Dendritic cell treated with granulocyte-macrophage colony-stimulating factor and Interleukin-4, amounts not matched to agents 40 ng/mL and 50 ng/mL, for 4 days (primary cell): ENCODE measurements around the gene SERP1.

ENCODE experiments used
- H3K27ac Mint-ChIP-seq: one replicate; pipeline ENCODE4 v1.8.0; 2022; ENCODE audit warnings: mild to moderate bottlenecking, mixed read lengths
- H3K27me3 Mint-ChIP-seq: one replicate; pipeline ENCODE4 v1.8.0; 2022; ENCODE audit warnings: mild to moderate bottlenecking, mixed read lengths
- H3K36me3 Mint-ChIP-seq: one replicate; pipeline ENCODE4 v1.8.0; 2022; ENCODE audit warnings: low read depth, mixed read lengths
- H3K4me1 Mint-ChIP-seq: one replicate; pipeline ENCODE4 v1.8.0; 2022; ENCODE audit warnings: low read depth, mixed read lengths
- H3K4me3 Mint-ChIP-seq: one replicate; pipeline ENCODE4 v1.8.0; 2022; ENCODE audit warnings: mild to moderate bottlenecking, moderate library complexity, mixed read lengths
- H3K9me3 Mint-ChIP-seq: one replicate; pipeline ENCODE4 v1.8.0; 2022; ENCODE audit warnings: mixed read lengths
- intact Hi-C: fragments of 100-400 bp; cut with micrococcal nuclease; formaldehyde crosslinking; loops from one replicate; pipeline ENCODE4 v1.15.0; 2022

Gene SERP1

DNA sequence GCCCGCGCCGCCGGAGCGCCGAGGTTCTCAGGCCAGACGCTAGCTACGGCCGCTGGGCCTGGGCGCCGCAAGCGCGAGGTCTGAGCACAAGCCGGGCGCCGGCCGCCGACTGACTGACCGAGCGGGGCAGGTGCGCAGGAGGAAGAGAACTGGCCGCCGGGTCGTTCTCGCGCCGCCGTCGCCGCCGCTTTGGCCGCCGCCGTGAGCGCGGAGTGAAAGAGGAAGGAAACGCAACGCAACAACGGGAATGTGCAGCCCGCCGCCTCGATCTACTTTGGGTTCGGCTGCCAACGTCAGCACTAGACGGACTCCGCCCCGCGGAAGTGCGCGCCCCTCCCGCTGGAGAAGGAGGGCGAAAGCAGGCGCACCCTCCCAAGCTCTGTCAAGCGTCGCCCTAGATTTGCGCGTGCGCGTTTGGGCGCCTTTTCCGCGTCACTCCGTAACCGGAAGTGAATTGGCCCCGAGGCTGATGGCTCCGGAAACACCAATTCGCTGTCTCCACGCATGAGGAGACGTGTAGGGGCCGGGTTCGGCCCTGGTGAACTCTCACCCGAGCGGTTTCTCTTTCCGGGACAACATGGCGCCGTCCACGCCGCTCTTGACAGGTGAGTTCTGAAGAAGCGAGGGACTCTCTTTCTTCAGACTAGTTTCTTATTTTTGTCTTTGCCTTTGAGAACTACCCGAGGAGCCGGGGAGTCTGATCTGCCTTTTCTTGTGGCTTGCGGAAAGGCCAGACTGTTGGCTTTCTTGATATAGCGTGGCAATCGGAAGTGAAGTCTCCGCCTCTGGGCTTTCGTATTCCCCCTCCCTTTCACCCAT, at the start of gene SERP1, which contains the start of gene EIF2A:
Gene SERP1 (minus strand): TSS at position 271 of the 819 bp plus-strand sequence. CDS start 361 bp downstream, outside the sequence.
Gene EIF2A (plus strand): TSS at position 562 of the 819 bp plus-strand sequence. CDS start 16 bp downstream, at position 578.
- Mint-ChIP-seq H3K36me3 (peaks cover 67% of the 10 kb centered on the region), H3K27me3 (no peaks in the 10 kb centered on the region), H3K9me3 (no peaks in the 10 kb centered on the region), H3K4me3 (peak within 1 kb of the TSS; percentile 98), H3K27ac (peak within 1 kb of the TSS; percentile 99), H3K4me1 (peaks cover 38% of the 10 kb centered on the region)
- intact Hi-C loops = loop anchor here (1.0 to 2.0 kb wide), 3 partner anchors 60 to 216 kb away; partner anchors contain the start of genes SIAH2 and TSC22D2

DNA sequence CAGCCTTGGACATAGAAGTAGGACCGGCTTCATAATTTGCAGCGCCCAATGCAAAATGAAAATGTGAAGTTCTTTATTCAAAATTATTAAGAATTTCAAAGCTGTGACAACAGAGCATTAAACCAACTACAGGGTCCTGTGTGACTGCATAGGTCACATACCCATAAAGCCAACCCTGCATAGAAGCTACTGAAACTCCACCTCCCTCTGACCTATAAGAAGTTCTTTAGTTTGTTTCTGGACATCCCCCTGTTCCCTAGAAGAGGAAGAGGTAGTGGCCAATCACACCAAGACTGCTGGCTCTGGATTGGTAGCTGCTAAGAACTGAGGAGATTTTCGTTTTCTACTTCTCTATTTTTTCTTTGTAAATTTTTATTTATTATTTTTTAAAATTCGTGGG, 47.9 kb upstream of the SERP1 start:
- Mint-ChIP-seq H3K9me3 (no peaks in the 10 kb centered on the region), H3K36me3 (peaks cover 6% of the 10 kb centered on the region), H3K27ac (peak overlapping the region; percentile 39), H3K27me3 (no peaks in the 10 kb centered on the region), H3K4me3 (no peak overlapping the region), H3K4me1 (peaks cover 43% of the 10 kb centered on the region)
- intact Hi-C loops = no loop called here

GRCh38 chr3:150589759-150590158, 43.5 kb upstream of the SERP1 start:
- no peak overlapping the region for H3K27ac Mint-ChIP-seq
- no peaks in the 10 kb centered on the region for H3K27me3 Mint-ChIP-seq
- H3K4me3 Mint-ChIP-seq = no peak overlapping the region
- intact Hi-C loops = no loop called here
- no peaks in the 10 kb centered on the region for H3K9me3 Mint-ChIP-seq
- peaks cover 13% of the 10 kb centered on the region for H3K4me1 Mint-ChIP-seq
- peaks cover 19% of the 10 kb centered on the region for H3K36me3 Mint-ChIP-seq

GRCh38 chr3:150588027-150588830, 41.9 kb upstream of the SERP1 start:
- no peaks in the 10 kb centered on the region for H3K9me3 Mint-ChIP-seq
- no peaks in the 10 kb centered on the region for H3K27me3 Mint-ChIP-seq
- H3K4me1 Mint-ChIP-seq = peaks cover 9% of the 10 kb centered on the region
- no peak overlapping the region for H3K27ac Mint-ChIP-seq
- no peak overlapping the region for H3K4me3 Mint-ChIP-seq
- peaks cover 24% of the 10 kb centered on the region for H3K36me3 Mint-ChIP-seq
- intact Hi-C loops = no loop called here

DNA sequence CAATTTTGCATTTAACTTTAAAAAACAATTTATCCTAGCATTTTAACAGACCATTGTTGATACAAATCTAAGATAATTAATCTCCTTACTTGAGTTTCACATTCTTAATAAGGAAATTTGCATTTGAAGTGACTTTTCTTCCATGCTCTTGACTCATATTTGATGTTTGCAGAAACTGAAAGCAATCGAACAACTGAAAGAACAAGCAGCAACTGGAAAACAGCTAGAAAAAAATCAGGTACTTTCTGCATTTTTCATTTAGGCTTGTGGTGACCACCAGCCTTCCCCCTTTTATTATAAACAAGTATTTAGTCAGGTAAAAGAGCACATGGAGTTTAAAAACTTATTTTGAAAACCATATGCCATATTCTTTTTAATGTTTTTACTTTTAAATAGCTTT, 36.7 kb upstream of the SERP1 start:
- H3K9me3 Mint-ChIP-seq = no peaks in the 10 kb centered on the region
- H3K27me3 Mint-ChIP-seq = no peaks in the 10 kb centered on the region
- intact Hi-C loops = loop anchor here (5.0 kb wide), 1 partner anchor 39 kb away; no protein-coding TSS in a partner anchor
- H3K4me1 Mint-ChIP-seq = no peaks in the 10 kb centered on the region
- H3K36me3 Mint-ChIP-seq = peaks cover 56% of the 10 kb centered on the region
- H3K27ac Mint-ChIP-seq = no peak overlapping the region
- no peak overlapping the region for H3K4me3 Mint-ChIP-seq

DNA sequence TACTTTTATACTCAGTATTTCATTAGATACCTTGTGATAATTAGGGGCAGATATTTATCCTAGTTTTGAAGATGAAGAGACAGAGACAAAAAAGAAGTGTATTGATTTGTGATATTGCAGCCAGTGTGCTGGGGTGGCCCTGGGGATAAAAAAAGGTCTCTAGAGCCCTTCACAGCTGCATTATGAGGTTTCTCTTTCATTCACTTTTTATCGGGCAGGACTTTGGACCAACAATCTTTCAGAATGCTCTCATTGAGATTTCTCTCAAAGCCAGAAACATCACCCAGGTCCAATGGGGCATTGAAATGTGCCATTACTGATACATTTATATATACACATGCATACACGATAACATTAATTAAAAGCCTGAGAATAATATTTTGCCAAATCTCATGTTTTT, 36.3 kb upstream of the SERP1 start:
- Mint-ChIP-seq H3K4me1 (no peaks in the 10 kb centered on the region), H3K36me3 (peaks cover 57% of the 10 kb centered on the region), H3K27me3 (no peaks in the 10 kb centered on the region), H3K27ac (no peak overlapping the region), H3K4me3 (no peak overlapping the region), H3K9me3 (no peaks in the 10 kb centered on the region)
- intact Hi-C loops = loop anchor here (5.0 kb wide), 1 partner anchor 40 kb away; no protein-coding TSS in a partner anchor

DNA sequence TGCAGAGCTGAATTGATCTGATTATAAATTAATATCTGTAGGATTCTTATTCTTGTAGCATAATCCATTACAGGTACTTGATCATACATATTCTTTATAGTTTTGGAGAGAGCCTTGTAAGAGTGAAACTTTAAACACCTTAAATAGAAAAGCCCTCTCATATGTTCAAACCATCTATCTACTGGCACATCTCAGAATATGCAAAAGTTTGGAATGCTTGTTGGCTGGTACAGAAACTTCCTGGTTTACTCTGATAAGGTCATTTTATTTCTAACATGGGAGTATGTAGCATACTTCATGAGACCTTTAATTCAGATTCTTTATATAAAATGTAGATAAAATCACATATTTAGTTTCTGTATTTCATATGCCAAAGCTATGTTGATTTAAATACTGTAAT, 34.9 kb upstream of the SERP1 start:
- intact Hi-C loops = loop anchor here (5.0 kb wide), 1 partner anchor 41 kb away; no protein-coding TSS in a partner anchor
- no peaks in the 10 kb centered on the region for H3K4me1 Mint-ChIP-seq
- H3K36me3 Mint-ChIP-seq = peaks cover 67% of the 10 kb centered on the region
- no peaks in the 10 kb centered on the region for H3K27me3 Mint-ChIP-seq
- no peak overlapping the region for H3K27ac Mint-ChIP-seq
- H3K4me3 Mint-ChIP-seq = no peak overlapping the region
- H3K9me3 Mint-ChIP-seq = no peaks in the 10 kb centered on the region

GRCh38 chr3:150577855-150578254, 31.6 kb upstream of the SERP1 start:
- Mint-ChIP-seq H3K36me3 (peaks cover 70% of the 10 kb centered on the region), H3K9me3 (no peaks in the 10 kb centered on the region), H3K4me1 (no peaks in the 10 kb centered on the region), H3K27me3 (no peaks in the 10 kb centered on the region), H3K27ac (no peak overlapping the region), H3K4me3 (no peak overlapping the region)
- intact Hi-C loops = no loop called here

DNA sequence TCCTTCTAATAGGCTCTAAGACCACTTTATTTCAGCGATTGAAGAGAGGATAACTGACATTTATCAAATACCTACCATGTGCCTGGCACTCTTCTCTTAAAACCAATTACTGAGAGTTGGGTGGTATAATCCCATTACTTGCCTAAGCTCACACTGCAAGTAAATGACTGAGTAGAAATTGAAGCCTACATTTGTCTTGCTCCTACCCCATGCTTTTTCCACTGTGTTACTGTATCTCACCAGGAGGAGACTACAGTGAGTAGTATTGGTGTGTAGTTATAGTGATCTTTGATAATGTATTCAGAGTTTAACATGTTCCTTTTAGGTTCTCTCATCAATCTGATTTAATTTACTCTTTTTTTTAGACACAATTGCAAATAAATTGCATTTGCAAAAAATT, 21.0 kb upstream of the SERP1 start:
- intact Hi-C loops = no loop called here
- peaks cover 76% of the 10 kb centered on the region for H3K36me3 Mint-ChIP-seq

GRCh38 chr3:150564243-150564642, 17.9 kb upstream of the SERP1 start:
- Mint-ChIP-seq H3K27me3 (no peaks in the 10 kb centered on the region), H3K9me3 (no peaks in the 10 kb centered on the region), H3K27ac (no peak overlapping the region), H3K4me3 (no peak overlapping the region), H3K36me3 (peaks cover 72% of the 10 kb centered on the region), H3K4me1 (no peaks in the 10 kb centered on the region)
- intact Hi-C loops = no loop called here

More for the DNA sequence above, 21.0 kb upstream of the SERP1 start:
- no peaks in the 10 kb centered on the region for H3K27me3 Mint-ChIP-seq
- H3K4me3 Mint-ChIP-seq = no peak overlapping the region
- H3K9me3 Mint-ChIP-seq = no peaks in the 10 kb centered on the region
- no peaks in the 10 kb centered on the region for H3K4me1 Mint-ChIP-seq
- no peak overlapping the region for H3K27ac Mint-ChIP-seq

- intact Hi-C loops = no loop called here
- Mint-ChIP-seq H3K4me1 (peaks cover 13% of the 10 kb centered on the region), H3K27me3 (no peaks in the 10 kb centered on the region), H3K9me3 (no peaks in the 10 kb centered on the region), H3K36me3 (peaks cover 69% of the 10 kb centered on the region), H3K27ac (no peak overlapping the region), H3K4me3 (no peak overlapping the region)
These were observed 11.4 kb upstream of the SERP1 start for GRCh38 chr3:150557725-150558124.

DNA sequence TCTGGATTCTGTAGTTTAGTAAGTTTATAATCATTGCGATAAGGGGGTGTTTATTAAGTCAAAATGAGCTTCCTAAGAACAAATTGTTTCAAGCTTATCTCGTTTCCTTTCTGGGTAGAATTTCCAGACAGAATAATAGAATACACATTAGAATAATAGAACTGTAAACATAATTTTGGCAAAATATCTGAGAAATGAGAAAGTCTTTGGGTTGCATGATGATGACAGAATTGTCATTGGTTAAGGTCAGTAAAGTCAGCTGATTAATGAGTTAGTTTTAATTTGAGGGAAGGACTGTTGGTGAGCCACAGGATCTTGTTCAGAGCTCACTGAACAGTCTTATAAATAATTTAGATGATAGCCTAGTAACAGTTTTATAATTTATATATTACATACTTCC, 10.5 kb upstream of the SERP1 start:
- peaks cover 67% of the 10 kb centered on the region for H3K36me3 Mint-ChIP-seq
- no peaks in the 10 kb centered on the region for H3K27me3 Mint-ChIP-seq
- no peak overlapping the region for H3K27ac Mint-ChIP-seq
- intact Hi-C loops = no loop called here
- H3K4me1 Mint-ChIP-seq = peaks cover 13% of the 10 kb centered on the region
- no peak overlapping the region for H3K4me3 Mint-ChIP-seq
- H3K9me3 Mint-ChIP-seq = no peaks in the 10 kb centered on the region

DNA sequence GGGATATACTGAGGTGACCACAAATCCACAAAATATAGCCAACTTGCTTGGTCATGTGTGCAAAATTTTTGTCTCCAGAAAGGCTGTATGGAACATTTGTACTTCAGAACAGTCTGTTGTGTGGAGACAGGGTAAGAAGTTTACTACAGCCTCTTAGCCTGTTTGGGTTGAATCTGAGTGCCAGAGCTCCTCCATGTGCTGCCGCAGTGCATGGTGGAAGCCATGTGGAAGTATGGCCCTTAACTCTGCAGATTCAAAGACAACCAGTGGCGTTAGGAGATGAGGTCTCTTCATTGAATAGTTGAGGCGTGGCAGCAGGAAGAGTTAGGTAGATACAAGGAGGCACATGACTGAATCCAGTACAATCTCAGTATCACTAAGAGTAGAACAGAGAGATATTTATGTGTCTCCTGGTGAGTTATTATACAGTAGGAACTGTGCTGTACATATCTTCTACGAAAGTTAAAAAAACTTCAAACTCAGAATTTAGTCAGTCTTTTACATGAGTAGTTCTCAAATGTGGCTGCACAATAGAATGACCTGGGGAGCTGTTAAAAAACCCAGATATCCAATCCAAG, 9.7 kb upstream of the SERP1 start:
- Mint-ChIP-seq H3K9me3 (no peaks in the 10 kb centered on the region), H3K36me3 (peaks cover 66% of the 10 kb centered on the region), H3K4me1 (peaks cover 17% of the 10 kb centered on the region), H3K27me3 (no peaks in the 10 kb centered on the region), H3K4me3 (no peak overlapping the region), H3K27ac (peak overlapping the region; percentile 43)
- intact Hi-C loops = no loop called here
